CD14-positive monocyte (primary cell): Measurements from ENCODE around the gene VPS37C. TPM values are rescaled to one million over a fixed set of nuclear protein-coding genes. Genes with fewer than 3 reads are reported as not detected.

Source experiments
- DNase-seq, 3 donors: peaks; one replicate each; pipeline ENCODE4 v3.0.0-alpha.2; 2011 to 2022
- H2AFZ ChIP-seq: 2 replicates; pipeline ENCODE4 v1.6.0; 2012; ENCODE audit warnings: mild to moderate bottlenecking, low read depth, low read length, inconsistent platforms; ENCODE audit not compliant: insufficient read depth, poor library complexity, severe bottlenecking
- H3K27ac ChIP-seq, 2 donors: 1 replicate in 1 of 2; 2 replicates in 1 of 2; pipeline ENCODE4 v1.5.1; 2012 to 2013; ENCODE audit warnings: low read length in 2 of 2, control low read depth in 1 of 2, inconsistent platforms in 1 of 2, low read depth in 1 of 2, mild to moderate bottlenecking in 1 of 2
- H3K27me3 ChIP-seq, 2 donors: one replicate each; pipeline versions ENCODE4 v1.6.0 to v1.6.1; 2011 to 2013; ENCODE audit warnings: low read length in 2 of 2; ENCODE audit not compliant: control insufficient read depth in 2 of 2, insufficient read depth in 2 of 2
- H3K36me3 ChIP-seq, 2 donors: replicated peaks in 1 of 2; 1 replicate in 1 of 2; 2 replicates in 1 of 2; pipeline versions ENCODE4 v1.5.1 to v1.6.1; 2012 to 2013; ENCODE audit warnings: low read length in 2 of 2, control low read depth in 1 of 2, inconsistent platforms in 1 of 2, mild to moderate bottlenecking in 1 of 2; ENCODE audit not compliant: insufficient read depth in 2 of 2, control insufficient read depth in 1 of 2
- H3K4me1 ChIP-seq, 2 donors: 1 replicate in 1 of 2; 2 replicates in 1 of 2; pipeline versions ENCODE4 v1.5.1 to v1.6.1; 2012 to 2013; ENCODE audit warnings: low read length in 2 of 2, control low read depth in 1 of 2, inconsistent platforms in 1 of 2, mild to moderate bottlenecking in 1 of 2, moderate library complexity in 1 of 2; ENCODE audit not compliant: insufficient read depth in 2 of 2, control insufficient read depth in 1 of 2
- H3K4me2 ChIP-seq: replicated peaks from 2 replicates; pipeline ENCODE3; 2012; ENCODE audit warnings: low read length, moderate library complexity, mild to moderate bottlenecking; ENCODE audit not compliant: poor library complexity, severe bottlenecking; ENCODE audit errors: extremely low read depth
- H3K4me3 ChIP-seq, 3 experiments: fragments of 200-600 bp in 1 of 3; sonication (generic) in 1 of 3; replicated peaks in 1 of 3; 1 replicate in 2 of 3; 2 replicates in 1 of 3; pipeline ENCODE4 v1.5.1; 2011 to 2013; ENCODE audit warnings: low read length in 3 of 3, mild to moderate bottlenecking in 3 of 3, control low read depth in 2 of 3, low read depth in 2 of 3, inconsistent platforms in 1 of 3, moderate library complexity in 1 of 3
- H3K79me2 ChIP-seq: 2 replicates; pipeline ENCODE4 v1.6.0; 2012; ENCODE audit warnings: mild to moderate bottlenecking, control low read depth, inconsistent platforms, low read length, moderate library complexity; ENCODE audit not compliant: insufficient read depth
- H3K9ac ChIP-seq: 2 replicates; pipeline ENCODE4 v1.6.0; 2017; ENCODE audit warnings: low read length, mild to moderate bottlenecking; ENCODE audit not compliant: insufficient read depth, poor library complexity, severe bottlenecking
- H3K9me3 ChIP-seq, 2 donors: replicated peaks in 1 of 2; 1 replicate in 1 of 2; 2 replicates in 1 of 2; pipeline versions ENCODE4 v1.5.1 to v1.6.1; 2012 to 2013; ENCODE audit warnings: low read length in 2 of 2, control low read depth in 1 of 2; ENCODE audit not compliant: control insufficient read depth in 1 of 2, insufficient read depth in 1 of 2
- H4K20me1 ChIP-seq: 2 replicates; pipeline ENCODE4 v1.6.0; 2012; ENCODE audit warnings: mild to moderate bottlenecking, low read length, control low read depth, moderate library complexity; ENCODE audit not compliant: insufficient read depth
- H3K27ac Mint-ChIP-seq, 7 donors: one replicate each; pipeline ENCODE4 v1.8.0; 2020; ENCODE audit warnings: mild to moderate bottlenecking in 7 of 7, mixed read lengths in 7 of 7, moderate library complexity in 6 of 7, inconsistent platforms in 2 of 7
- H3K27me3 Mint-ChIP-seq, 3 donors: one replicate each; pipeline ENCODE4 v1.8.0; 2021 to 2022; ENCODE audit warnings: low read depth in 3 of 3, mild to moderate bottlenecking in 3 of 3, mixed read lengths in 3 of 3, moderate library complexity in 3 of 3, inconsistent platforms in 1 of 3
- H3K36me3 Mint-ChIP-seq, 2 donors: one replicate each; pipeline ENCODE4 v1.8.0; 2020; ENCODE audit warnings: mixed read lengths in 2 of 2, inconsistent platforms in 1 of 2, mild to moderate bottlenecking in 1 of 2
- H3K4me1 Mint-ChIP-seq: one replicate; pipeline ENCODE4 v1.8.0; 2020; ENCODE audit warnings: mild to moderate bottlenecking, mixed read lengths
- H3K4me3 Mint-ChIP-seq, 2 donors: one replicate each; pipeline ENCODE4 v1.8.0; 2020; ENCODE audit warnings: mild to moderate bottlenecking in 2 of 2, mixed read lengths in 2 of 2, moderate library complexity in 1 of 2
- H3K9me3 Mint-ChIP-seq, 7 donors: one replicate each; pipeline ENCODE4 v1.8.0; 2020 to 2022; ENCODE audit warnings: mixed read lengths in 7 of 7, mild to moderate bottlenecking in 6 of 7, moderate library complexity in 6 of 7, inconsistent platforms in 2 of 7
- CTCF ChIP-seq: fragments of 200-600 bp; IDR thresholded peaks from one replicate; pipeline ENCODE4 v1.8.0; 2022; ENCODE audit warnings: antibody characterized with exemption, mild to moderate bottlenecking
- WGBS: methylation state at CpG from one replicate; pipeline ENCODE4 v1.1.5; 2013; ENCODE audit warnings: missing lambda C conversion rate; ENCODE audit not compliant: insufficient coverage; 5-methylcytosine and 5-hydroxymethylcytosine counted together
- intact Hi-C, 2 donors: fragments of 100-400 bp; cut with micrococcal nuclease; formaldehyde crosslinking; loops; one replicate each; pipeline versions ENCODE4 v1.15.0 to v1.15.1; 2023
- polyA plus RNA-seq, 3 donors: library from polyadenylated mRNA; depleted of rRNA in 1 of 3; unstranded in 2 of 3; stranded (reverse) in 1 of 3; fragments of 300-500 nt in 2 of 3; fragments of >200 nt in 1 of 3; fragmentation: Illumina TruSeq in 2 of 3; gene quantifications; 1 replicate in 2 of 3; 2 replicates in 1 of 3; pipeline ENCODE4 v1.2.3, GENCODE V29; 2012 to 2021

VPS37C gene
- polyA plus RNA-seq, 3 donors: 1.9 to 25.1 (median 3.8) TPM

DNA sequence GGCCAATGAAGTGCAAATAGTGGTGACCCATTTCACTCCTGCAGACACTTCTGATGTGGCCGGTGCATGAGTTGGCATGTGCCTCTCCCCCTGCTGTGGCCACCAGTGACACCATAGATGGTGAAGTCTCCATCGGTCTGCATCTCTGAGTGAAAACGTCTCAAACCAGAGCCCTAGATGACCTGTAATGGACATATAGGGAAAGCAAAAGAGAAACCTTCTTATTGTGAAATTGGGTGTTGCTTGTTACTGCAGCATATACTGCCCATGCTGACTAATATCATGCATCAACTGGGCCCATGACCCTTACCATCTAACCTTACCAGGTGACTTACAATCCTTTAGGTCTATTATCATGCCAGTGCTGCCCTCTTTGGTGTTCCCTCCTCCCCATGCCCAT, 11.7 kb upstream of the VPS37C start:
- Histone ChIP-seq H3K4me3 (peak overlapping the region in 1 of 3 experiments; percentile 44), H3K9ac (no peak overlapping the region), H3K27ac (peak overlapping the region in 1 of 2 donors; percentile 78), H3K4me1 (peaks cover 41% of the 10 kb centered on the region in 2 donors), H3K9me3 (peaks cover 0 to 19% of the 10 kb centered on the region in 2 donors), H3K27me3 (no peaks in the 10 kb centered on the region), H3K4me2 (peak overlapping the region; percentile 62), H4K20me1 (no peaks in the 10 kb centered on the region), H2AFZ (no peak overlapping the region), H3K79me2 (no peaks in the 10 kb centered on the region), H3K36me3 (no peaks in the 10 kb centered on the region)
- Mint-ChIP-seq H3K4me3 (peak overlapping the region in 1 of 2 donors; percentile 84), H3K36me3 (peaks cover 7% of the 10 kb centered on the region in 2 donors), H3K9me3 (peaks cover 7 to 22% (median 16%) of the 10 kb centered on the region in 7 donors), H3K27me3 (peaks cover 0 to 4% (median 3%) of the 10 kb centered on the region in 3 donors), H3K27ac (peak overlapping the region in 6 of 7 donors; percentile 85 to 96 (median 90)), H3K4me1 (peaks cover 35% of the 10 kb centered on the region)
- intact Hi-C loops: loop anchor here in 1 of 2 donors (2.0 kb wide), 1 partner anchor 16 kb away; no protein-coding TSS in a partner anchor
- DNase-seq: peak in 2 of 3 donors; percentile 47 to 53
- no peak for TF ChIP-seq CTCF
- 100% methylated on average over 1 of the region's 3 CpGs for WGBS

- TF ChIP-seq CTCF: no peak
These were observed 11.1 kb upstream of the VPS37C start for GRCh38 chr11:61172356-61172755.

More at GRCh38 chr11:61172356-61172755, 11.1 kb upstream of the VPS37C start:
- Histone ChIP-seq H3K27ac (peak overlapping the region; percentile 31 to 78), H3K4me2 (peak overlapping the region; percentile 62), H3K9ac (peak overlapping the region; percentile 22), H2AFZ (peak overlapping the region; percentile 56), H3K36me3 (no peaks in the 10 kb centered on the region), H4K20me1 (no peaks in the 10 kb centered on the region), H3K79me2 (no peaks in the 10 kb centered on the region), H3K27me3 (no peaks in the 10 kb centered on the region), H3K9me3 (peaks cover 0 to 19% of the 10 kb centered on the region in 2 donors), H3K4me3 (peak overlapping the region in 1 of 3 experiments; percentile 44), H3K4me1 (peaks cover 46% of the 10 kb centered on the region in 2 donors)
- intact Hi-C loops: loop anchor here in 1 of 2 donors (2.0 kb wide), 1 partner anchor 16 kb away; no protein-coding TSS in a partner anchor
- Mint-ChIP-seq H3K36me3 (peaks cover 7% of the 10 kb centered on the region in 2 donors), H3K4me3 (peak overlapping the region; percentile 35 to 84), H3K27me3 (peaks cover 0 to 4% (median 3%) of the 10 kb centered on the region in 3 donors), H3K4me1 (peaks cover 40% of the 10 kb centered on the region), H3K27ac (peak overlapping the region; percentile 85 to 96 (median 92)), H3K9me3 (peaks cover 7 to 22% (median 16%) of the 10 kb centered on the region in 7 donors)
- DNase-seq: peak in 2 of 3 donors; percentile 49 to 59
- 0% methylated on average over 3 of the region's 5 CpGs for WGBS
